Measurements from ENCODE around the gene IL1A. TPM values are rescaled to one million over a fixed set of nuclear protein-coding genes. Genes with fewer than 3 reads are reported as not detected.

IL1A gene
- total and polyA plus RNA-seq, 10 of the 15 experiments (the other 5 are each of a cell fraction or from before 2014, with no cell fraction given), result 0.10 to 8.7 (median 6.9) TPM

DNA sequence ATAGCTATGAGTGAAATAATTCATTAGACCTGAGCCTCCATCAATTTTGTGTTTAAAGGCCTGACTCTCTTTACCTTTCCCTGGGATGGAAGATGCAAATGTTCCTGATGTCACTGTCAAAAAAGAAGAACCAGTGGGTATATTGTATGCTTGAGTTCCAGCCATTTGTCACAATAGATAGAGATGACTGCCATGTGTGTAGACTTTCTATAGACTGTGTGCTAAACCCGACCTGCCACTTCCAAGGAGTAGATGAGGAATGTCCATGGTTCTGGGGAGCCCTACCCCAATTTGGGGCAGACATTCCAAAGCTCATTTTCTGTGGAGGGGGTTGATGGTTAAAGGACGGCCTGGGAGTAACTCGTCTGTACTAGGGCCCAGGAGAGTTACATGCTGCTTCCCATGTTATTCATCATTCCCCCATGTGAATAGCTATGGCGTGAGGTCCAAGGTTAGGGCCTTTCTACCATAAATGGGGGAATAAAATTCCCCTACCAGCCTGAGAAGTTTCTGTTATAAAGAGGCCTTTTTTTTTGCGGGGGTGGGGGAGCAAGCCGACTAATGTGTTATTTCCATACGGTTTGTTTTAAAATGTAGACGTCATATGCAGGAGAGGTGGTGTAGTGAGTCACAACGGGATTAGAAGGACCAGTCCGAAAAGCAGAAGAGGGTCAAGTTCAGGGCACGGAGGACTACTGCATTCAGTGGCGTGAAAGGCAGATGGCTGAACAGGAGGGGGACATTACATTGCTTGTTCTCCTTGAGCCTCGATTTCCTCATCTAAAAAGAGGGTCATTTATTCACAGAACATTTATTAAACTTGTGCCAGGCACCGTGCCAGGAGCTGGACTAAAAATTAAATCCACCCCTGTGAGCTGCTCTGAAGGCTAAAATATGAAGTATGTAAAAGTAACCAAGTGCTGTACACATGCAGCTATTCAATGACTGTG lies 28.3 kb upstream of the IL1A start (continued):
- TF ChIP-seq, protein P1, sequence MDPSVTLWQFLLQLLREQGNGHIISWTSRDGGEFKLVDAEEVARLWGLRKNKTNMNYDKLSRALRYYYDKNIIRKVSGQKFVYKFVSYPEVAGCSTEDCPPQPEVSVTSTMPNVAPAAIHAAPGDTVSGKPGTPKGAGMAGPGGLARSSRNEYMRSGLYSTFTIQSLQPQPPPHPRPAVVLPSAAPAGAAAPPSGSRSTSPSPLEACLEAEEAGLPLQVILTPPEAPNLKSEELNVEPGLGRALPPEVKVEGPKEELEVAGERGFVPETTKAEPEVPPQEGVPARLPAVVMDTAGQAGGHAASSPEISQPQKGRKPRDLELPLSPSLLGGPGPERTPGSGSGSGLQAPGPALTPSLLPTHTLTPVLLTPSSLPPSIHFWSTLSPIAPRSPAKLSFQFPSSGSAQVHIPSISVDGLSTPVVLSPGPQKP (IDR thresholded peaks at IDR 0.05; ENCODE audit: low read depth, low read length), result no peak
- TF ChIP-seq BCL11A (IDR thresholded peaks at IDR 0.05; ENCODE audit: low read depth, low read length), result peak; percentile 62; the same call in 1 of the 2 replicates
- no peak for TF ChIP-seq FOXK2 (IDR thresholded peaks at IDR 0.05)
- TF ChIP-seq SP1 (IDR thresholded peaks at IDR 0.05; ENCODE audit: low read depth, low read length), result peak; percentile 28
- TF ChIP-seq KLF5 (IDR thresholded peaks at IDR 0.05; ENCODE audit: partially characterized antibody), result no peak
- TF ChIP-seq ZNF217 (IDR thresholded peaks at IDR 0.05), result no peak
- TF ChIP-seq CREB1 (IDR thresholded peaks at IDR 0.05; ENCODE audit: low read depth), result peak; percentile 83
- peak; percentile 76 for TF ChIP-seq SPI1 (IDR thresholded peaks at IDR 0.05; ENCODE audit: borderline replicate concordance, insufficient read depth, low read depth, low read length)
- no peak for TF ChIP-seq ESRRA (IDR thresholded peaks at IDR 0.05; ENCODE audit: low read length)
- TF ChIP-seq, protein P2, sequence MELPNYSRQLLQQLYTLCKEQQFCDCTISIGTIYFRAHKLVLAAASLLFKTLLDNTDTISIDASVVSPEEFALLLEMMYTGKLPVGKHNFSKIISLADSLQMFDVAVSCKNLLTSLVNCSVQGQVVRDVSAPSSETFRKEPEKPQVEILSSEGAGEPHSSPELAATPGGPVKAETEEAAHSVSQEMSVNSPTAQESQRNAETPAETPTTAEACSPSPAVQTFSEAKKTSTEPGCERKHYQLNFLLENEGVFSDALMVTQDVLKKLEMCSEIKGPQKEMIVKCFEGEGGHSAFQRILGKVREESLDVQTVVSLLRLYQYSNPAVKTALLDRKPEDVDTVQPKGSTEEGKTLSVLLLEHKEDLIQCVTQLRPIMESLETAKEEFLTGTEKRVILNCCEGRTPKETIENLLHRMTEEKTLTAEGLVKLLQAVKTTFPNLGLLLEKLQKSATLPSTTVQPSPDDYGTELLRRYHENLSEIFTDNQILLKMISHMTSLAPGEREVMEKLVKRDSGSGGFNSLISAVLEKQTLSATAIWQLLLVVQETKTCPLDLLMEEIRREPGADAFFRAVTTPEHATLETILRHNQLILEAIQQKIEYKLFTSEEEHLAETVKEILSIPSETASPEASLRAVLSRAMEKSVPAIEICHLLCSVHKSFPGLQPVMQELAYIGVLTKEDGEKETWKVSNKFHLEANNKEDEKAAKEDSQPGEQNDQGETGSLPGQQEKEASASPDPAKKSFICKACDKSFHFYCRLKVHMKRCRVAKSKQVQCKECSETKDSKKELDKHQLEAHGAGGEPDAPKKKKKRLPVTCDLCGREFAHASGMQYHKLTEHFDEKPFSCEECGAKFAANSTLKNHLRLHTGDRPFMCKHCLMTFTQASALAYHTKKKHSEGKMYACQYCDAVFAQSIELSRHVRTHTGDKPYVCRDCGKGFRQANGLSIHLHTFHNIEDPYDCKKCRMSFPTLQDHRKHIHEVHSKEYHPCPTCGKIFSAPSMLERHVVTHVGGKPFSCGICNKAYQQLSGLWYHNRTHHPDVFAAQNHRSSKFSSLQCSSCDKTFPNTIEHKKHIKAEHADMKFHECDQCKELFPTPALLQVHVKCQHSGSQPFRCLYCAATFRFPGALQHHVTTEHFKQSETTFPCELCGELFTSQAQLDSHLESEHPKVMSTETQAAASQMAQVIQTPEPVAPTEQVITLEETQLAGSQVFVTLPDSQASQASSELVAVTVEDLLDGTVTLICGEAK (IDR thresholded peaks at IDR 0.05; ENCODE audit: borderline replicate concordance), result no peak
- TF ChIP-seq, protein P3, sequence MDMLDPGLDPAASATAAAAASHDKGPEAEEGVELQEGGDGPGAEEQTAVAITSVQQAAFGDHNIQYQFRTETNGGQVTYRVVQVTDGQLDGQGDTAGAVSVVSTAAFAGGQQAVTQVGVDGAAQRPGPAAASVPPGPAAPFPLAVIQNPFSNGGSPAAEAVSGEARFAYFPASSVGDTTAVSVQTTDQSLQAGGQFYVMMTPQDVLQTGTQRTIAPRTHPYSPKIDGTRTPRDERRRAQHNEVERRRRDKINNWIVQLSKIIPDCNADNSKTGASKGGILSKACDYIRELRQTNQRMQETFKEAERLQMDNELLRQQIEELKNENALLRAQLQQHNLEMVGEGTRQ (IDR thresholded peaks at IDR 0.05; ENCODE audit: borderline replicate concordance, low read depth, low read length), result no peak
- no peak for TF ChIP-seq SMAD1 (IDR thresholded peaks at IDR 0.05; ENCODE audit: low read depth, partially characterized antibody)
- no peak for TF ChIP-seq ZNF24 (IDR thresholded peaks at IDR 0.05)
- TF ChIP-seq, protein P4, sequence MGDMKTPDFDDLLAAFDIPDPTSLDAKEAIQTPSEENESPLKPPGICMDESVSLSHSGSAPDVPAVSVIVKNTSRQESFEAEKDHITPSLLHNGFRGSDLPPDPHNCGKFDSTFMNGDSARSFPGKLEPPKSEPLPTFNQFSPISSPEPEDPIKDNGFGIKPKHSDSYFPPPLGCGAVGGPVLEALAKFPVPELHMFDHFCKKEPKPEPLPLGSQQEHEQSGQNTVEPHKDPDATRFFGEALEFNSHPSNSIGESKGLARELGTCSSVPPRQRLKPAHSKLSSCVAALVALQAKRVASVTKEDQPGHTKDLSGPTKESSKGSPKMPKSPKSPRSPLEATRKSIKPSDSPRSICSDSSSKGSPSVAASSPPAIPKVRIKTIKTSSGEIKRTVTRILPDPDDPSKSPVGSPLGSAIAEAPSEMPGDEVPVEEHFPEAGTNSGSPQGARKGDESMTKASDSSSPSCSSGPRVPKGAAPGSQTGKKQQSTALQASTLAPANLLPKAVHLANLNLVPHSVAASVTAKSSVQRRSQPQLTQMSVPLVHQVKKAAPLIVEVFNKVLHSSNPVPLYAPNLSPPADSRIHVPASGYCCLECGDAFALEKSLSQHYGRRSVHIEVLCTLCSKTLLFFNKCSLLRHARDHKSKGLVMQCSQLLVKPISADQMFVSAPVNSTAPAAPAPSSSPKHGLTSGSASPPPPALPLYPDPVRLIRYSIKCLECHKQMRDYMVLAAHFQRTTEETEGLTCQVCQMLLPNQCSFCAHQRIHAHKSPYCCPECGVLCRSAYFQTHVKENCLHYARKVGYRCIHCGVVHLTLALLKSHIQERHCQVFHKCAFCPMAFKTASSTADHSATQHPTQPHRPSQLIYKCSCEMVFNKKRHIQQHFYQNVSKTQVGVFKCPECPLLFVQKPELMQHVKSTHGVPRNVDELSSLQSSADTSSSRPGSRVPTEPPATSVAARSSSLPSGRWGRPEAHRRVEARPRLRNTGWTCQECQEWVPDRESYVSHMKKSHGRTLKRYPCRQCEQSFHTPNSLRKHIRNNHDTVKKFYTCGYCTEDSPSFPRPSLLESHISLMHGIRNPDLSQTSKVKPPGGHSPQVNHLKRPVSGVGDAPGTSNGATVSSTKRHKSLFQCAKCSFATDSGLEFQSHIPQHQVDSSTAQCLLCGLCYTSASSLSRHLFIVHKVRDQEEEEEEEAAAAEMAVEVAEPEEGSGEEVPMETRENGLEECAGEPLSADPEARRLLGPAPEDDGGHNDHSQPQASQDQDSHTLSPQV (IDR thresholded peaks at IDR 0.05), result no peak
- TF ChIP-seq NRF1 (conservative IDR thresholded peaks at IDR 0.05; ENCODE audit: low read depth, low read length), result no peak
- no peak for TF ChIP-seq NFYB (IDR thresholded peaks at IDR 0.05; ENCODE audit: insufficient read depth, low read depth, low read length)
- no peak for TF ChIP-seq MYB (IDR thresholded peaks at IDR 0.05; ENCODE audit: borderline replicate concordance, low read depth, low read length)
- TF ChIP-seq, protein P5, sequence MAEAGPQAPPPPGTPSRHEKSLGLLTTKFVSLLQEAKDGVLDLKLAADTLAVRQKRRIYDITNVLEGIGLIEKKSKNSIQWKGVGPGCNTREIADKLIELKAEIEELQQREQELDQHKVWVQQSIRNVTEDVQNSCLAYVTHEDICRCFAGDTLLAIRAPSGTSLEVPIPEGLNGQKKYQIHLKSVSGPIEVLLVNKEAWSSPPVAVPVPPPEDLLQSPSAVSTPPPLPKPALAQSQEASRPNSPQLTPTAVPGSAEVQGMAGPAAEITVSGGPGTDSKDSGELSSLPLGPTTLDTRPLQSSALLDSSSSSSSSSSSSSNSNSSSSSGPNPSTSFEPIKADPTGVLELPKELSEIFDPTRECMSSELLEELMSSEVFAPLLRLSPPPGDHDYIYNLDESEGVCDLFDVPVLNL (IDR thresholded peaks at IDR 0.05; ENCODE audit: low read depth, low read length), result no peak

All from GM12878 (cell line).